Neural progenitor cell (in vitro differentiated cells): ENCODE data around the gene CCDC3. TPM values are rescaled to one million over a fixed set of nuclear protein-coding genes. Genes with fewer than 3 reads are reported as not detected.

Experiments
- DNase-seq: peaks from one replicate; pipeline ENCODE4 v3.0.0-alpha.2; 2016; ENCODE audit warnings: low spot score
- H2AFZ ChIP-seq: fragments of 200-600 bp; sonication (generic); replicated peaks from 2 replicates; pipeline ENCODE4 v1.6.1; 2016; ENCODE audit warnings: antibody characterized with exemption
- H3F3A ChIP-seq: fragments of 200-600 bp; sonication (generic); 2 replicates; pipeline ENCODE4 v1.6.1; 2016; ENCODE audit warnings: antibody characterized with exemption, low read depth
- H3K27ac ChIP-seq: fragments of 200-600 bp; sonication (generic); 2 replicates; pipeline ENCODE4 v1.5.1; 2016; ENCODE audit warnings: mild to moderate bottlenecking
- H3K27me3 ChIP-seq: fragments of 200-600 bp; sonication (generic); 2 replicates; pipeline ENCODE4 v1.6.1; 2016; ENCODE audit warnings: mild to moderate bottlenecking, moderate library complexity
- H3K36me3 ChIP-seq: fragments of 200-600 bp; sonication (generic); 2 replicates; pipeline ENCODE4 v1.5.1; 2016
- H3K4me1 ChIP-seq: fragments of 200-600 bp; sonication (generic); 2 replicates; pipeline ENCODE4 v1.6.1; 2016; ENCODE audit warnings: mixed run types
- H3K4me2 ChIP-seq: fragments of 200-600 bp; sonication (generic); 2 replicates; pipeline ENCODE4 v1.6.1; 2016
- H3K4me3 ChIP-seq: fragments of 200-600 bp; sonication (generic); 2 replicates; pipeline ENCODE4 v1.5.1; 2016
- H3K79me2 ChIP-seq: fragments of 200-600 bp; sonication (generic); 2 replicates; pipeline ENCODE4 v1.6.1; 2016; ENCODE audit warnings: low read depth
- H3K9ac ChIP-seq: fragments of 200-600 bp; sonication (generic); 2 replicates; pipeline ENCODE4 v1.6.1; 2016
- H3K9me3 ChIP-seq: fragments of 200-600 bp; sonication (generic); 2 replicates; pipeline ENCODE4 v1.5.1; 2016; ENCODE audit warnings: low read depth
- H4K20me1 ChIP-seq: fragments of 200-600 bp; sonication (generic); 2 replicates; pipeline ENCODE4 v1.6.1; 2016; ENCODE audit warnings: low read depth
- H3K27ac Mint-ChIP-seq: 3 replicates; pipeline ENCODE4 v1.8.0; 2021; ENCODE audit warnings: mixed read lengths
- H3K27me3 Mint-ChIP-seq: 2 replicates; pipeline ENCODE4 v1.8.0; 2022; ENCODE audit warnings: low read depth, mild to moderate bottlenecking, inconsistent platforms, moderate library complexity, mixed read lengths; ENCODE audit not compliant: insufficient read depth
- H3K36me3 Mint-ChIP-seq: 3 replicates; pipeline ENCODE4 v1.8.0; 2021; ENCODE audit warnings: mixed read lengths
- H3K4me1 Mint-ChIP-seq: 3 replicates; pipeline ENCODE4 v1.8.0; 2021; ENCODE audit warnings: mixed read lengths
- H3K4me3 Mint-ChIP-seq: 3 replicates; pipeline ENCODE4 v1.8.0; 2021; ENCODE audit warnings: mild to moderate bottlenecking, moderate library complexity, mixed read lengths
- H3K9me3 Mint-ChIP-seq: 3 replicates; pipeline ENCODE4 v1.8.0; 2020; ENCODE audit warnings: mixed read lengths
- EZH2 ChIP-seq: fragments of 200-600 bp; sonication (generic); IDR thresholded peaks from 2 replicates; pipeline ENCODE4 v1.6.1; 2017; ENCODE audit warnings: antibody characterized with exemption, mild to moderate bottlenecking, moderate library complexity
- EZH2phosphoT487 ChIP-seq: fragments of 200-600 bp; sonication (generic); IDR thresholded peaks from 2 replicates; pipeline ENCODE4 v1.6.1; 2017; ENCODE audit warnings: antibody characterized with exemption
- total RNA-seq: library from RNA; depleted of rRNA; stranded (reverse); fragments of >200 nt; gene quantifications from 2 replicates; pipeline ENCODE4 v1.2.3, GENCODE V29; 2015; ENCODE audit warnings: low replicate concordance
- TF ChIP-seq, protein P1 (sequence below): fragments of 200-600 bp; sonication (generic); IDR thresholded peaks from 2 replicates; pipeline ENCODE4 v1.5.1; 2017; ENCODE audit warnings: antibody characterized with exemption, mild to moderate bottlenecking

CCDC3 gene
- total RNA-seq, 1 donor from 2014 or later = not detected

DNA sequence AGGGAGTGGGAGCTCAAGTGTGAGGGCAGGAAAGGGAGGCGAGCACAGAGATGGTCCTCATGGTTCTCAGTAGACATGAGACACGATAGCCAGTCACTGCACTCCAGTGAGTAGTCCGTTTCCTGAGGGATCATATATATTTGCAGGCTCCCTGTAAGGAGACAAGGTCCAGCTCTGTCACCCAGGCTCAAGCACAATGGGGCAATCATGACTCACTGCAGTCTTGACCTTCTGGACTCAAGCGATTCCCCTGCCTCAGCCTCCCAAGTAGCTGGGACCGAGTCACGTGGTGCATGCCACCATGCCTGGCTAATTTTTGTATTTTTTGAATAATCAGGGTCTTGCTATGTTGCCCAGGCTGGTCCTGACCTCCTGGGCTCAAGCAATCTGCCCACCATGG, 116.7 kb downstream of the CCDC3 start:
- Histone ChIP-seq H3F3A (no peaks in the 10 kb centered on the region), H3K4me3 (no peak overlapping the region), H3K79me2 (no peaks in the 10 kb centered on the region), H3K9me3 (no peaks in the 10 kb centered on the region), H3K4me1 (no peaks in the 10 kb centered on the region), H3K36me3 (no peaks in the 10 kb centered on the region), H2AFZ (no peak overlapping the region), H3K4me2 (no peak overlapping the region), H3K27ac (no peak overlapping the region), H4K20me1 (no peaks in the 10 kb centered on the region), H3K27me3 (no peaks in the 10 kb centered on the region), H3K9ac (no peak overlapping the region)
- Mint-ChIP-seq H3K4me3 (no peak overlapping the region), H3K27me3 (peaks cover 4% of the 10 kb centered on the region), H3K27ac (no peak overlapping the region), H3K36me3 (no peaks in the 10 kb centered on the region), H3K9me3 (peaks cover under 1% of the 10 kb centered on the region), H3K4me1 (no peaks in the 10 kb centered on the region)
- DNase-seq = no peak
- TF ChIP-seq, protein P1, sequence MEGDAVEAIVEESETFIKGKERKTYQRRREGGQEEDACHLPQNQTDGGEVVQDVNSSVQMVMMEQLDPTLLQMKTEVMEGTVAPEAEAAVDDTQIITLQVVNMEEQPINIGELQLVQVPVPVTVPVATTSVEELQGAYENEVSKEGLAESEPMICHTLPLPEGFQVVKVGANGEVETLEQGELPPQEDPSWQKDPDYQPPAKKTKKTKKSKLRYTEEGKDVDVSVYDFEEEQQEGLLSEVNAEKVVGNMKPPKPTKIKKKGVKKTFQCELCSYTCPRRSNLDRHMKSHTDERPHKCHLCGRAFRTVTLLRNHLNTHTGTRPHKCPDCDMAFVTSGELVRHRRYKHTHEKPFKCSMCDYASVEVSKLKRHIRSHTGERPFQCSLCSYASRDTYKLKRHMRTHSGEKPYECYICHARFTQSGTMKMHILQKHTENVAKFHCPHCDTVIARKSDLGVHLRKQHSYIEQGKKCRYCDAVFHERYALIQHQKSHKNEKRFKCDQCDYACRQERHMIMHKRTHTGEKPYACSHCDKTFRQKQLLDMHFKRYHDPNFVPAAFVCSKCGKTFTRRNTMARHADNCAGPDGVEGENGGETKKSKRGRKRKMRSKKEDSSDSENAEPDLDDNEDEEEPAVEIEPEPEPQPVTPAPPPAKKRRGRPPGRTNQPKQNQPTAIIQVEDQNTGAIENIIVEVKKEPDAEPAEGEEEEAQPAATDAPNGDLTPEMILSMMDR = no peak
- TF ChIP-seq EZH2phosphoT487 = no peak

DNA sequence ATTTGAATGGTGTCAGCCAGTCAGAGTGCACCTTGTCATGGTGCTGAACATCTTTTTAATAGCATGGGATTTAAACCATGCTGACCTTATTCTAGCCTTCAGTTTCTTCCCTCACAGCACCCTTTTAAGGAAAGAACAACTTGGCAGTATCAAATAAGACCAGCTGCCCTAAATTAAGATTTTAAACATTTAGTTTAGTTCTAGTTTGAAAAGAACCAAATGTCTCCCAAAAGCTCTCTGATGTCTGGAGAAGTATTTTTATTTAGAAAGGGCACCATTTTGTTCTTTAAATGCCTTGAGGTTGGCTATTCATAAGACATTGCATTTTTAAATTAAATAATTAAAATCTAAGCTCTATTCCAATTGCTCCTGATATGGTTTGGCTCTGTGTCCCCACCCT, 121.1 kb downstream of the CCDC3 start:
- Mint-ChIP-seq H3K27me3 (peaks cover 5% of the 10 kb centered on the region), H3K27ac (no peak overlapping the region), H3K4me1 (no peaks in the 10 kb centered on the region), H3K36me3 (no peaks in the 10 kb centered on the region), H3K9me3 (peaks cover 3% of the 10 kb centered on the region), H3K4me3 (no peak overlapping the region)
- H3K36me3 ChIP-seq = no peaks in the 10 kb centered on the region
- no peak overlapping the region for H3K4me2 ChIP-seq
- H2AFZ ChIP-seq = no peak overlapping the region
- no peak for DNase-seq
- no peaks in the 10 kb centered on the region for H3K27me3 ChIP-seq
- H4K20me1 ChIP-seq = no peaks in the 10 kb centered on the region
- no peak overlapping the region for H3K27ac ChIP-seq
- no peaks in the 10 kb centered on the region for H3F3A ChIP-seq
- no peak overlapping the region for H3K9ac ChIP-seq
- TF ChIP-seq EZH2 (no peak), EZH2phosphoT487 (no peak)
- H3K4me1 ChIP-seq = no peaks in the 10 kb centered on the region
- no peaks in the 10 kb centered on the region for H3K9me3 ChIP-seq
- no peaks in the 10 kb centered on the region for H3K79me2 ChIP-seq
- no peak overlapping the region for H3K4me3 ChIP-seq

DNA sequence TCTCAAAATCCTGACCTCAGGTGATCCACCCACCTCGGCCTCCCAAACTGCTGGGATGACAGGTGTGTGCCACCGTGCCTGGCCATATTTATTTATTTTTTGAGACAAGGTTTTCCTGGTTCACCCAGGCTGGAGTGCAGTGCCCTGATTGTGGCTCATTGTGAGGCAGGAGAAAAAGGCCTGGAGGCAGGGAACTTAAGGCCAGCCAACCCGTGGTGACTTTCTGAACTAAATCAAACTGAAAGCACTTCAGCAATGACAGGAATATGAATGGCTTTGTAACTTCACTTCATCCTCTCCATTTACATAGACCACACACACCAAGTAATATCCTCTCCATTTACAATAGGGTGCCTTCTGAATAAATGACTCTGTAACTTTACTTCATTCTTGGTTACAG, 124.4 kb downstream of the CCDC3 start:
- TF ChIP-seq EZH2phosphoT487 = no peak
- no peak for TF ChIP-seq EZH2
- TF ChIP-seq, protein P1 = no peak
- no peak overlapping the region for H3K27ac Mint-ChIP-seq

DNA sequence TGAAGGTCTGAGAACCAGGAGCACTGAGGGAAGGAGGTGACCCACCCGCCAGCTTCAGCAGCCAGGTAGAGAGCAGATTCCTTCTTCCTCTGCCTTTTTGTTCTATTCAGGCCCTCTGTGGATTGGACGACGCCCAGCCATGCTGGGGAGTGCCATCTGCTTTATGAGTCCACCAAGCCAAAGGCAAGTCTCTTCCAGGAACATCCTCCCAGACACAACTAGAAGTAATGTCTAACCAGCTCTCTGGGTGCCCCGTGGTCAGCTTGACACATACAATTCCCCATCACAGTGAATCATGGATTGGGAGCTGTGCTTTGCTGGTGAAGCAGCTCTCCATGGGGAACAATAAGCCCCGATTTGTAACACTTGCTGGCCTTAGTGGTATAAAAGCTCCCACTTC, 125.2 kb downstream of the CCDC3 start:
- H3K9me3 ChIP-seq = no peaks in the 10 kb centered on the region
- H2AFZ ChIP-seq = no peak overlapping the region
- H3F3A ChIP-seq = no peaks in the 10 kb centered on the region
- H3K4me2 ChIP-seq = no peak overlapping the region
- Mint-ChIP-seq H3K27me3 (peaks cover 6% of the 10 kb centered on the region), H3K27ac (peak overlapping the region; percentile 77), H3K4me3 (no peak overlapping the region), H3K9me3 (peaks cover 3% of the 10 kb centered on the region), H3K36me3 (no peaks in the 10 kb centered on the region), H3K4me1 (no peaks in the 10 kb centered on the region)
- H3K4me3 ChIP-seq = no peak overlapping the region
- no peaks in the 10 kb centered on the region for H3K79me2 ChIP-seq
- H3K9ac ChIP-seq = no peak overlapping the region
- no peak for DNase-seq
- no peaks in the 10 kb centered on the region for H3K36me3 ChIP-seq
- H3K27me3 ChIP-seq = no peaks in the 10 kb centered on the region
- H3K27ac ChIP-seq = no peak overlapping the region
- no peaks in the 10 kb centered on the region for H4K20me1 ChIP-seq
- H3K4me1 ChIP-seq = no peaks in the 10 kb centered on the region
- TF ChIP-seq, protein P1 = no peak
- TF ChIP-seq EZH2phosphoT487 (no peak), EZH2 (no peak)

More for the DNA sequence above, 124.4 kb downstream of the CCDC3 start:
- H3K4me1 Mint-ChIP-seq = no peaks in the 10 kb centered on the region
- no peaks in the 10 kb centered on the region for H4K20me1 ChIP-seq
- no peak overlapping the region for H3K4me2 ChIP-seq
- no peaks in the 10 kb centered on the region for H3F3A ChIP-seq
- H3K4me1 ChIP-seq = no peaks in the 10 kb centered on the region
- no peaks in the 10 kb centered on the region for H3K9me3 ChIP-seq
- no peak overlapping the region for H3K4me3 Mint-ChIP-seq
- peaks cover 5% of the 10 kb centered on the region for H3K27me3 Mint-ChIP-seq
- H3K27ac ChIP-seq = no peak overlapping the region
- H3K79me2 ChIP-seq = no peaks in the 10 kb centered on the region
- peaks cover 3% of the 10 kb centered on the region for H3K9me3 Mint-ChIP-seq
- H3K27me3 ChIP-seq = no peaks in the 10 kb centered on the region
- no peak overlapping the region for H2AFZ ChIP-seq
- H3K4me3 ChIP-seq = no peak overlapping the region
- H3K36me3 Mint-ChIP-seq = no peaks in the 10 kb centered on the region
- H3K9ac ChIP-seq = no peak overlapping the region
- no peak for DNase-seq
- H3K36me3 ChIP-seq = no peaks in the 10 kb centered on the region
